GM19240 (cell line): ENCODE measurements around the gene HS3ST2.
"Not testable (repeated sequence)": the region's sequence is repeated elsewhere in the genome, so short reads cannot be mapped to it uniquely, and the experiment has no call there.

Experiments used
- DNase-seq: peaks from one replicate; pipeline ENCODE4 v3.0.0; 2011; ENCODE audit warnings: low spot score; ENCODE audit not compliant: insufficient read length

The HS3ST2 gene

GRCh38 chr16:22878955-22879354 is 65.0 kb downstream of the HS3ST2 start:
- DNase-seq: no peak

GRCh38 chr16:22879466-22879865 is 65.5 kb downstream of the HS3ST2 start:
- no peak for DNase-seq

GRCh38 chr16:22882981-22883380 is 69.0 kb downstream of the HS3ST2 start:
- no peak for DNase-seq

- no peak for DNase-seq
These were observed 72.0 kb downstream of the HS3ST2 start for GRCh38 chr16:22885951-22886350.

- no peak for DNase-seq
These were observed 73.0 kb downstream of the HS3ST2 start for GRCh38 chr16:22886927-22887326.

- no peak for DNase-seq
These were observed 73.5 kb downstream of the HS3ST2 start for GRCh38 chr16:22887445-22887844.

DNA sequence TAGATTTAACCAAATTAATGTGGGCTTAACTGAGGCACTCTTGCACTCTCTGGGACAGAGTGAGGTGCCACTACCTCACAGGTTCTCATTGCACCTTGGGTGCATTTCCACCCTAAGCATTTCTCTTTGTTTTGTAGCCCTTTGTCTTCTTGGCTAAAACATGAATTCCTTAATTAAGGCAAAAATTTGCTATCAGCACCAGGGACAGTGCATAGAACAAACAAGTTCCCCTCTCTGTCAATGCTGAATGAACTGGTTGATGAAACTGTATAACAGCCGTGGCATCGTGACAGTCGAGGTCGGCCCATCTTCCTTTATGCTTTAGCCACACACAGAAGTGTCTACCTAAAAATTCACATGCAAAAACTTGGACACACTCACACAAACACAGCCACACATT is 74.8 kb downstream of the HS3ST2 start:
- no peak for DNase-seq

GRCh38 chr16:22890976-22891375 is 77.0 kb downstream of the HS3ST2 start:
- DNase-seq: no peak

- no peak for DNase-seq
These were observed 83.2 kb downstream of the HS3ST2 start for GRCh38 chr16:22897184-22897583.

GRCh38 chr16:22898131-22898530 is 84.2 kb downstream of the HS3ST2 start:
- no peak for DNase-seq

GRCh38 chr16:22898874-22899348 is 84.9 kb downstream of the HS3ST2 start:
- peak; percentile 10 for DNase-seq

- DNase-seq: not testable (repeated sequence)
These were observed 85.6 kb downstream of the HS3ST2 start for GRCh38 chr16:22899567-22899966.

GRCh38 chr16:22900863-22901262 is 86.9 kb downstream of the HS3ST2 start:
- DNase-seq: no peak

- no peak for DNase-seq
These were observed 87.6 kb downstream of the HS3ST2 start for GRCh38 chr16:22901563-22901962.

DNA sequence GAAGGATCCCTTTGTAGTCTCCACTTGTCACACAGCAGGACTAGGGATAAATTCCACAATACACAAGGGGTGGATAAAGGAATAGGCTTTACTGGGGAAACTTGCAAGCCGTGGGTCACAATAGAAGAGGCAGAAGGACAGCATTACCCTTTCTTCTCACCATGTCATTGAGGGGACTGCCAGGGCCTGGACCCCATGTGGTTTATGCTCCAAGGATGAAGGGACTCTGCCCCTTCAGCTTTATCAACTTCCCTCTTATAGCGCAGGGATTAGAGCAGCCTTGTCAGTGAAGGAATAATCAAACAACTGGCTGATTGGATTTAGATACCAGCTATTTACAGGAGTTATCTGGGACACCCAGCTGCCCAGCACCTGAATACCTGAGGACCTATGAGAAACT is 89.8 kb downstream of the HS3ST2 start:
- no peak for DNase-seq

GRCh38 chr16:22912654-22913053 is 98.7 kb downstream of the HS3ST2 start:
- no peak for DNase-seq

- DNase-seq: no peak
These were observed 101.0 kb downstream of the HS3ST2 start for GRCh38 chr16:22915003-22915402.

- no peak for DNase-seq
These were observed 109.5 kb downstream of the HS3ST2 start for GRCh38 chr16:22923491-22923890.

DNA sequence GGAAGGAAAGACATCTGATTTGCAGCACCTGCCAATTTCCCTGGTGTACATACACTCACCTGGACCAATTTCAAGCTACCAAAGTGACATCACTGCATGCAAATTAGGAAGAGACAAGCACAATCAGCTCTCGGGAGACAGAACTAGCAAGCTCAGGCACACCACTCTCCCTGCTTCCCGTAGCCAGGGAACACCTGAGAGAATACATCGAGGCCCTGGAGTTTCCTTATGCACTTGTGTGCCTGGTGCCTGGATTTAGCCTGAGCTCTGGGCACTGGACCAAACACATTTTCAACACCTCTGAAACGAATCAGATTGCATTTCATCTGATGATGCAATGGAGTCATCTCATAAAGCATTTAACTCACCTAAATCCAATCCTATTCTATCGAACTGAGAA is 110.5 kb downstream of the HS3ST2 start:
- DNase-seq: no peak

GRCh38 chr16:22926105-22926751 is 112.3 kb downstream of the HS3ST2 start:
- DNase-seq: no peak

- no peak for DNase-seq
These were observed 113.3 kb downstream of the HS3ST2 start for GRCh38 chr16:22927306-22927705.

- DNase-seq: no peak
These were observed 115.0 kb downstream of the HS3ST2 start for GRCh38 chr16:22928882-22929435.

- no peak for DNase-seq
These were observed 115.5 kb downstream of the HS3ST2 start for GRCh38 chr16:22929461-22929860.
